ENCODE measurements around the gene CASKIN2.

GRCh38 chr17:75454193-75454592, 61.1 kb downstream of the CASKIN2 start:
- TF ChIP-seq CTCF (IDR thresholded peaks at IDR 0.05) (no peak), POLR2A (IDR thresholded peaks at IDR 0.05) (no peak)
